HG03378 (cell line): ENCODE measurements around the gene RNU1-4.
"Not testable (repeated sequence)": the region's sequence is repeated elsewhere in the genome, so short reads cannot be mapped to it uniquely, and the experiment has no call there.

Source experiments
- ATAC-seq: cut with Tn5 transposase; IDR thresholded peaks from one replicate; pipeline ENCODE4 v1.9.1; 2021; ENCODE audit warnings: mild to moderate bottlenecking, moderate library complexity; ENCODE audit not compliant: unreplicated experiment

Gene RNU1-4

GRCh38 chr1:16787711-16788110 is 47.4 kb downstream of the RNU1-4 start:
- ATAC-seq = not testable (repeated sequence)
